ENCODE measurements around the gene TMPRSS3. TPM values are rescaled to one million over a fixed set of nuclear protein-coding genes. Genes with fewer than 3 reads are reported as not detected.
A peak's percentile ranks its signal among the peaks of the same experiment; 100 is the strongest.

TMPRSS3 gene
- total and polyA plus RNA-seq, 9 of the 15 experiments (the other 6 are each of a cell fraction or from before 2014, with no cell fraction given) = 0.07 TPM; not detected in 8

GRCh38 chr21:42403611-42404231, 7.9 kb upstream of the TMPRSS3 start, which contains the start of gene UBASH3A (continued):
- TF ChIP-seq DMBX1 (CRISPR knock-in tag; IDR thresholded peaks at IDR 0.05; ENCODE audit: borderline replicate concordance) (no peak), MEIS2 (IDR thresholded peaks at IDR 0.05; ENCODE audit: partially characterized antibody) (peak; percentile 59), SOX6 (IDR thresholded peaks at IDR 0.05) (peak; percentile 81), SMC3 (conservative IDR thresholded peaks at IDR 0.05; ENCODE audit: insufficient read depth, low read depth, low read length) (no peak), ZNF583 (CRISPR knock-in tag; IDR thresholded peaks at IDR 0.05) (no peak), ZNF780A (CRISPR knock-in tag; IDR thresholded peaks at IDR 0.05) (no peak), KDM1A (IDR thresholded peaks at IDR 0.05) (peak; percentile 91 to 93), TEAD4 (IDR thresholded peaks at IDR 0.05; ENCODE audit: low read length) (peak; percentile 96), TEAD4 (CRISPR knock-in tag; IDR thresholded peaks at IDR 0.05; ENCODE audit: borderline replicate concordance) (no peak), MBD2 (IDR thresholded peaks at IDR 0.05; ENCODE audit: borderline replicate concordance, low read depth) (peak; percentile 59; the same call in 1 of the 2 replicates), CREB3L1 (IDR thresholded peaks at IDR 0.05; ENCODE audit: borderline replicate concordance, low read depth) (0 out of 2 replicates have a peak, but pooled peaks have one; percentile 20), NFYB (IDR thresholded peaks at IDR 0.05; ENCODE audit: extremely low read depth, insufficient read length) (peak; percentile 18), VEZF1 (CRISPR knock-in tag; IDR thresholded peaks at IDR 0.05) (peak; percentile 75), ETV5 (CRISPR knock-in tag; IDR thresholded peaks at IDR 0.05; ENCODE audit: low read depth) (peak; percentile 56; the same call in 1 of the 2 replicates), ARID3A (IDR thresholded peaks at IDR 0.05; ENCODE audit: borderline replicate concordance, low read depth, low read length) (peak; percentile 90; the same call in 1 of the 2 replicates), ZNF584 (CRISPR knock-in tag; IDR thresholded peaks at IDR 0.05; ENCODE audit: low read depth) (peak; percentile 67)
- TF ChIP-seq, protein P1, sequence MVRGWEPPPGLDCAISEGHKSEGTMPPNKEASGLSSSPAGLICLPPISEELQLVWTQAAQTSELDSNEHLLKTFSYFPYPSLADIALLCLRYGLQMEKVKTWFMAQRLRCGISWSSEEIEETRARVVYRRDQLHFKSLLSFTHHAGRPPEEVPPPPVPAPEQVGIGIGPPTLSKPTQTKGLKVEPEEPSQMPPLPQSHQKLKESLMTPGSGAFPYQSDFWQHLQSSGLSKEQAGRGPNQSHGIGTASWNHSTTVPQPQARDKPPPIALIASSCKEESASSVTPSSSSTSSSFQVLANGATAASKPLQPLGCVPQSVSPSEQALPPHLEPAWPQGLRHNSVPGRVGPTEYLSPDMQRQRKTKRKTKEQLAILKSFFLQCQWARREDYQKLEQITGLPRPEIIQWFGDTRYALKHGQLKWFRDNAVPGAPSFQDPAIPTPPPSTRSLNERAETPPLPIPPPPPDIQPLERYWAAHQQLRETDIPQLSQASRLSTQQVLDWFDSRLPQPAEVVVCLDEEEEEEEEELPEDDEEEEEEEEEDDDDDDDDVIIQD (CRISPR knock-in tag; IDR thresholded peaks at IDR 0.05) = no peak
- TF ChIP-seq, protein P2, sequence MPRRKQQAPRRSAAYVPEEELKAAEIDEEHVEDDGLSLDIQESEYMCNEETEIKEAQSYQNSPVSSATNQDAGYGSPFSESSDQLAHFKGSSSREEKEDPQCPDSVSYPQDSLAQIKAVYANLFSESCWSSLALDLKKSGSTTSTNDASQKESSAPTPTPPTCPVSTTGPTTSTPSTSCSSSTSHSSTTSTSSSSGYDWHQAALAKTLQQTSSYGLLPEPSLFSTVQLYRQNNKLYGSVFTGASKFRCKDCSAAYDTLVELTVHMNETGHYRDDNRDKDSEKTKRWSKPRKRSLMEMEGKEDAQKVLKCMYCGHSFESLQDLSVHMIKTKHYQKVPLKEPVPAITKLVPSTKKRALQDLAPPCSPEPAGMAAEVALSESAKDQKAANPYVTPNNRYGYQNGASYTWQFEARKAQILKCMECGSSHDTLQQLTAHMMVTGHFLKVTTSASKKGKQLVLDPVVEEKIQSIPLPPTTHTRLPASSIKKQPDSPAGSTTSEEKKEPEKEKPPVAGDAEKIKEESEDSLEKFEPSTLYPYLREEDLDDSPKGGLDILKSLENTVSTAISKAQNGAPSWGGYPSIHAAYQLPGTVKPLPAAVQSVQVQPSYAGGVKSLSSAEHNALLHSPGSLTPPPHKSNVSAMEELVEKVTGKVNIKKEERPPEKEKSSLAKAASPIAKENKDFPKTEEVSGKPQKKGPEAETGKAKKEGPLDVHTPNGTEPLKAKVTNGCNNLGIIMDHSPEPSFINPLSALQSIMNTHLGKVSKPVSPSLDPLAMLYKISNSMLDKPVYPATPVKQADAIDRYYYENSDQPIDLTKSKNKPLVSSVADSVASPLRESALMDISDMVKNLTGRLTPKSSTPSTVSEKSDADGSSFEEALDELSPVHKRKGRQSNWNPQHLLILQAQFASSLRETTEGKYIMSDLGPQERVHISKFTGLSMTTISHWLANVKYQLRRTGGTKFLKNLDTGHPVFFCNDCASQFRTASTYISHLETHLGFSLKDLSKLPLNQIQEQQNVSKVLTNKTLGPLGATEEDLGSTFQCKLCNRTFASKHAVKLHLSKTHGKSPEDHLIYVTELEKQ (CRISPR knock-in tag; IDR thresholded peaks at IDR 0.05) = no peak
